Liver (tissue), 4 donors: Measurements from ENCODE around the gene SCGB1D2. TPM values are rescaled to one million over a fixed set of nuclear protein-coding genes. Genes with fewer than 3 reads are reported as not detected.

Experiments used
- polyA plus RNA-seq, 2 donors: library from polyadenylated mRNA; stranded (reverse) in 1 of 2; unstranded in 1 of 2; fragments of 200-250 nt in 1 of 2; fragments of >200 nt in 1 of 2; fragmentation: Nextera tagmentation in 1 of 2; extraction: Ambion mirVana in 1 of 2; gene quantifications; one replicate each; pipeline versions ENCODE4 v1.2.1 to v1.2.3, GENCODE V29; 2013 to 2015
- total RNA-seq, 2 donors: library from RNA; depleted of rRNA; stranded (reverse); fragments of >200 nt; gene quantifications; one replicate each; pipeline ENCODE4 v1.2.3, GENCODE V29; 2014
- donor health status: healthy.
- donor health status: healthy.
- donor health status: healthy.

The SCGB1D2 gene
- total and polyA plus RNA-seq, 4 donors, result not detected

Other genes with a start within 250 kb of the SCGB1D2 start
- gene INCENP, start 118.2 kb upstream of the SCGB1D2 start, total RNA-seq, result 10 to 100 TPM in 1 of 2 donors, 1 to 10 TPM in 1; 5.4 to 34.4 TPM
- 1 to 10 TPM; 2.4 to 4.1 TPM for gene INCENP, start 118.2 kb upstream of the SCGB1D2 start, polyA plus RNA-seq
- not detected for gene SCGB1D1, start 52.0 kb upstream of the SCGB1D2 start, total RNA-seq
- gene SCGB1D1, start 52.0 kb upstream of the SCGB1D2 start, polyA plus RNA-seq, result not detected
- gene SCGB2A1, start 33.6 kb upstream of the SCGB1D2 start, total RNA-seq, result under 1 TPM in 1 of 2 donors, not detected in 1; 0.33 TPM
- not detected for gene SCGB2A1, start 33.6 kb upstream of the SCGB1D2 start, polyA plus RNA-seq
- gene SCGB2A2, start 27.9 kb downstream of the SCGB1D2 start, total RNA-seq, result not detected
- not detected for gene SCGB2A2, start 27.9 kb downstream of the SCGB1D2 start, polyA plus RNA-seq
- not detected for gene SCGB1D4, start 56.8 kb downstream of the SCGB1D2 start, total RNA-seq
- not detected for gene SCGB1D4, start 56.8 kb downstream of the SCGB1D2 start, polyA plus RNA-seq
- gene ASRGL1, start 95.2 kb downstream of the SCGB1D2 start, total RNA-seq, result 10 to 100 TPM in 1 of 2 donors, 1 to 10 TPM in 1; 3.7 to 15.2 TPM
- gene ASRGL1, start 95.2 kb downstream of the SCGB1D2 start, polyA plus RNA-seq, result 10 to 100 TPM in 1 of 2 donors, 1 to 10 TPM in 1; 4.4 to 11.9 TPM
- gene SCGB1A1, start 176.8 kb downstream of the SCGB1D2 start, total RNA-seq, result not detected
- gene SCGB1A1, start 176.8 kb downstream of the SCGB1D2 start, polyA plus RNA-seq, result not detected